HepG2 (cell line): ENCODE measurements around the gene PSMG3. TPM values are rescaled to one million over a fixed set of nuclear protein-coding genes. Genes with fewer than 3 reads are reported as not detected.

ENCODE experiments used
- ATAC-seq: fragments of 200-7000 bp; cut with Tn5 transposase; 3 replicates; pipeline ENCODE4 v1.9.1; 2020; ENCODE audit warnings: mild to moderate bottlenecking, moderate library complexity
- BruUV-seq: library from RNA; stranded (reverse); fragments of 400-500 nt; replicated peaks from 2 replicates; lab custom pipeline; 2021; lab: Mats Ljungman, UMichigan
- CTCF ChIA-PET: fragments of 300-600 bp; formaldehyde crosslinking; extraction: SDS; loops from one replicate; lab custom pipeline; 2021; ENCODE audit warnings: low total read pairs, inconsistent platforms, low intra/inter-chr PET ratio; lab: Yijun Ruan, JAX
- POLR2A ChIA-PET: fragments of 350-600 bp; sonication (Branson Sonifier 250); formaldehyde crosslinking; loops from one replicate; lab custom pipeline; 2020; ENCODE audit warnings: antibody characterized with exemption, inconsistent platforms; lab: Yijun Ruan, JAX
- DNase-seq: peaks from one replicate; pipeline ENCODE4 v3.0.0-alpha.2; 2015; ENCODE audit warnings: low spot score
- FAIRE-seq: peaks from 3 replicates; lab custom pipeline; 2011; peaks lifted over from hg19 to GRCh38; lab: Jason Lieb, UNC
- H2AFZ ChIP-seq: one replicate; pipeline ENCODE4 v1.6.1; 2011; ENCODE audit warnings: low read length, inconsistent platforms
- H3K27ac ChIP-seq: fragments of 300-600 bp; 3 replicates; pipeline ENCODE4 v1.8.0; 2011; ENCODE audit warnings: mixed run types, mild to moderate bottlenecking, mixed read lengths, low read length, inconsistent platforms; ENCODE audit not compliant: insufficient read depth; ENCODE audit errors: extremely low read length
- H3K27me3 ChIP-seq, 2 experiments: fragments of 200-600 bp in 1 of 2; 2 replicates in 1 of 2; 3 replicates in 1 of 2; pipeline versions ENCODE4 v1.6.0 to v1.8.0; 2011; ENCODE audit warnings: low read length in 2 of 2, mild to moderate bottlenecking in 2 of 2, moderate library complexity in 2 of 2, inconsistent platforms in 1 of 2; ENCODE audit not compliant: insufficient read depth in 2 of 2, control insufficient read depth in 1 of 2
- H3K36me3 ChIP-seq, 2 experiments: fragments of 200-600 bp in 1 of 2; replicated peaks in 1 of 2; 2 replicates in 1 of 2; 3 replicates in 1 of 2; pipeline versions ENCODE4 v1.5.1 to v1.8.0; 2011; ENCODE audit warnings: low read length in 2 of 2, inconsistent platforms in 1 of 2; ENCODE audit not compliant: insufficient read depth in 2 of 2, control insufficient read depth in 1 of 2
- H3K4me1 ChIP-seq: 2 replicates; pipeline ENCODE4 v1.5.1; 2012; ENCODE audit warnings: low read length, inconsistent platforms; ENCODE audit not compliant: insufficient read depth
- H3K4me2 ChIP-seq: 2 replicates; pipeline ENCODE4 v1.6.0; 2011; ENCODE audit warnings: low read depth, low read length, inconsistent platforms
- H3K4me3 ChIP-seq, 3 experiments: fragments of 200-600 bp in 1 of 3; sonication (generic), shearing (Covaris generic) in 1 of 3; replicated peaks in 1 of 3; 2 replicates each; pipeline ENCODE4 v1.5.1; 2011 to 2016; ENCODE audit warnings: low read length in 3 of 3, inconsistent platforms in 2 of 3, low read depth in 2 of 3, mild to moderate bottlenecking in 2 of 3, control low read depth in 1 of 3, mixed read lengths in 1 of 3; ENCODE audit not compliant: insufficient read depth in 1 of 3
- H3K79me2 ChIP-seq: one replicate; pipeline ENCODE4 v1.6.1; 2011; ENCODE audit warnings: low read length, inconsistent platforms; ENCODE audit not compliant: insufficient read depth
- H3K9ac ChIP-seq: 2 replicates; pipeline ENCODE4 v1.6.0; 2011; ENCODE audit warnings: mild to moderate bottlenecking, low read depth, low read length, inconsistent platforms; ENCODE audit not compliant: insufficient read depth
- H3K9me3 ChIP-seq: 2 replicates; pipeline ENCODE4 v1.5.1; 2012; ENCODE audit warnings: mild to moderate bottlenecking, low read length
- H4K20me1 ChIP-seq: 2 replicates; pipeline ENCODE4 v1.6.0; 2011; ENCODE audit warnings: inconsistent platforms, mild to moderate bottlenecking, low read length, moderate library complexity; ENCODE audit not compliant: insufficient read depth
- EED ChIP-seq: sonication (generic); formaldehyde crosslinking; IDR thresholded peaks from 2 replicates; pipeline ENCODE4 v1.5.0; 2020; ENCODE audit warnings: mild to moderate bottlenecking, missing genetic modification reagents
- RXRB ChIP-seq: IDR thresholded peaks from 2 replicates; pipeline ENCODE4 v1.6.1; 2016; ENCODE audit warnings: borderline replicate concordance, missing genetic modification reagents, missing compliant biosample characterization
- ZNF407 ChIP-seq: sonication (generic); formaldehyde crosslinking; IDR thresholded peaks from one replicate; pipeline ENCODE4 v1.5.1; 2020; ENCODE audit warnings: mild to moderate bottlenecking, missing genetic modification reagents; ENCODE audit errors: not compliant biosample characterization
- WGBS: methylation state at CpG from one replicate; pipeline ENCODE4 v1.1.6; 2017; ENCODE audit warnings: low lambda C conversion rate; 5-methylcytosine and 5-hydroxymethylcytosine counted together
- in situ Hi-C: cut with HindIII; loops from 2 replicates; pipeline ENCODE4 v1.10.0; 2017; ENCODE audit warnings: low pct_unique_long_range_greater_than_20kb; ENCODE audit not compliant: extremely low pct_ligation_motif_present
- intact Hi-C: fragments of 100-400 bp; cut with micrococcal nuclease; formaldehyde crosslinking; loops from one replicate; pipeline ENCODE4 v1.10.0; 2022; ENCODE audit not compliant: unreplicated experiment
- polyA plus RNA-seq, 8 experiments: library from polyadenylated mRNA; depleted of rRNA in 3 of 8; stranded (reverse) in 7 of 8; unstranded in 1 of 8; fragments of >200 nt; fragmentation: Illumina TruSeq in 4 of 8; extraction: Trizol in 4 of 8; gene quantifications; 2 replicates each; pipeline versions ENCODE4 v1.2.1 to v1.2.3, GENCODE V29; 2011 to 2016; ENCODE audit warnings: low read depth in 4 of 8, missing spikeins in 1 of 8, mixed read lengths in 1 of 8; ENCODE audit not compliant: insufficient read depth in 1 of 8
- total RNA-seq, 5 experiments: library from RNA; depleted of rRNA; stranded (reverse); fragments of >200 nt; fragmentation: Illumina TruSeq; extraction: Trizol; gene quantifications; 2 replicates each; pipeline ENCODE4 v1.2.3, GENCODE V29; 2016; ENCODE audit warnings: low read depth in 1 of 5

Gene PSMG3
- total and polyA plus RNA-seq, 2 of the 13 experiments (the other 11 are each of a cell fraction or from before 2014, with no cell fraction given), result 29.6 to 48.4 TPM

- no peak overlapping the region for H2AFZ ChIP-seq
- in situ Hi-C loops (no loop called here), intact Hi-C loops (no loop called here)
- no peaks in the 10 kb centered on the region for H3K9me3 ChIP-seq
- H3K9ac ChIP-seq, result no peak overlapping the region
- no peak overlapping the region for H3K4me2 ChIP-seq
- ChIA-PET POLR2A (interaction anchor here (0.5 kb wide), 1 partner anchor 349 kb away, joined by 4 read pairs; no protein-coding TSS in a partner anchor), CTCF (no interaction called here)
- BruUV-seq, result no TSS peak
- no peaks in the 10 kb centered on the region for H4K20me1 ChIP-seq
- DNase-seq (no peak), FAIRE-seq (no peak), ATAC-seq (peak; percentile 30; the same call in 2 of the 3 replicates)
- H3K27ac ChIP-seq, result no peak overlapping the region
- H3K79me2 ChIP-seq, result no peaks in the 10 kb centered on the region
- H3K4me1 ChIP-seq, result peaks cover 16% of the 10 kb centered on the region
- H3K27me3 ChIP-seq, result peaks cover 11 to 57% of the 10 kb centered on the region in 2 experiments; a peak in 4 of 5 replicates
- WGBS, result 10% methylated on average over 2 of the region's 10 CpGs
- H3K36me3 ChIP-seq, result no peaks in the 10 kb centered on the region
- peak overlapping the region in 1 of 3 experiments; percentile 10; a peak in 1 of 6 replicates for H3K4me3 ChIP-seq
- TF ChIP-seq RXRB (CRISPR knock-in tag) (no peak), EED (CRISPR knock-in tag) (no peak), ZNF407 (CRISPR knock-in tag) (no peak)
These were observed 37.9 kb upstream of the PSMG3 start for GRCh38 chr7:1607696-1608095.
